ENCODE data around the gene COL20A1.

Gene COL20A1

DNA sequence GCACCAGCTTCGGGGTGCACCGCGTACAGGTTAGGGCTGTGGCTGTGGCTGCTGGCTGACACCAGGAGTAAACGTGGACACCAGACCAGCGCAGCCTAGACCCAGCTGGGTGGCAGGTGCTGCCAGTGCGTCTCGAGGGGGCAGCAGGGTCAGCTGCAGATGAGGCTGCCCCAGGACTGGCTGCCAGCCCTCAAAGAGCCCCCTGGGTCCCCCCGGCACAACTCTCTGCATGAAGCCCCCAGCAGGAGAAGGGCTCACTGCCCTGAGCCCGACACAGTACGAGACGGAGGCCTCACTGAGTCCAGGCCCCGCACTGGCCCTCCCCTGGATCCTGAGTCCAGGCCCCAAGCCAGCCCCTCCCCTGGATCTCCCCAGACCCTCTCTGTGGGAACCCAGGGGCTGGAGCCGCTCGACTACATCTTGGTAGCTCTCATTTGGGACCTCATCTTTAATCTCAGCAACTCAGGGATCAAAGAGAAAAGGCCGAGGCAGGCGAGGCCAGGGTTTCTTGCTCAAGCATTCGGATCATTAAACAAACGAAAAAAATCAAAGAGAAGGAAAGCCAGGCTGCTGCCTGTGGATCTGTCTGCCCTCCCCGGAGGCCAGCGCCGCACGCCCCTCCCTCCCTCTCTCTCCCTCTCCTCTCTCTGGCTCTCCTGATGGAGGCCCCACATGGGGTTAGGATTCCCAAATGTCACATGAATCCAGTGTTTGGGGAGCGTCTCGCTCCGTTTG lies 31.8 kb upstream of the COL20A1 start:
- DNase-seq (ENCODE audit: low read depth), result no peak

DNA sequence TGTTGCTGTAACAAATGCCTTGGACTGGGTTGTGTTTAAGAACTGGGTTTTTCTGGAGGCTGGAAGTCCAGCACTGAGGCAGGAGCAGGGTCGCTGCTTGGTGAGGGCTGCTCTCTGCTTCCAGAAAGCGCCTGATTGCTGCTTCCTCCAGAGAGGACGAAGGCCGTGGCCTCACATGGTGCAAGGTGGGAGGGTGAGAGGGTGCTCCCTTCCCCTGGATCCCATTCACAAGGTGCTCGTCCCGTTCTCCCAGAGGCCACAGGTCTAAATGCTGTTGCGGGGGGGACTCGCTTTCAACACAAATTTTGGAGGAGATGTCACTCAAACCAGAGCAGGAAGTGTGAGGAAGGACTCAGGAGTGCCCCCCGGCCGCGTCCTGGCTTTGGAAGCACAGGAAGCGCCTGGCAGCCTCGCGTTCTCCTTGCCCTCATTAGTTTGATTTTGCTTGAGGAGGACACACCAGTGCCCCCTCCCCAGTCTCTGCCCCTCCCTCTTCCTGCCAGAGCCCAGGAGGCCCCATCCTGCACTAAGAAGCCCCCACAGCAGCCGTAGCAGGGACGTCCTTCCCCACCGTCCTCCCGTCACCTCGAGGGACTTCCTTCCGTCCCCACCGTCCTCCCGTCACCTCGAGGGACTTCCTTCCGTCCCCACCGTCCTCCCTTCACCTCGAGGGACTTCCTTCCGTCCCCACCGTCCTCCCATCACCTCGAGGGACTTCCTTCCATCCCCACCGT lies 31.0 kb upstream of the COL20A1 start:
- DNase-seq (ENCODE audit: low read depth), result no peak

DNA sequence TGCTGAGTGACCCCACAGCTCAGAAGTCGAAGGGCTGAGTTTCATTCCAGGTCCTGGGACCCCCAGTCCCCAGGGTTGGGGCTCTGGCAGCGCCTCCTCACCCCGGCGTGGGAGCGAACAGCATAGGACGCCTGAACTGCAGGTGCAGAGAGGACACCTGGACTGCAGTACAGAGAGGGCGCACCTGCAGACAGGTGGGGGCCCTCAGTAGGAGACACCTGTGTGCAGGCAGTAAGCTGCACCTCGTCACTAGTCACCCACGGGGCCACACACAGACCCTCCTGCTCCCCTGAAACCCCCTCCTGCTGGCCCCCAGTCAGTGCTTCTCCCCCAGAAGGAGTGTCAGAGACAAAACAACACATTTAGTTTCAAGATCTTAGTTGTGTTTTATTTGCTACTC lies 30.1 kb upstream of the COL20A1 start:
- DNase-seq (ENCODE audit: low read depth), result no peak

DNA sequence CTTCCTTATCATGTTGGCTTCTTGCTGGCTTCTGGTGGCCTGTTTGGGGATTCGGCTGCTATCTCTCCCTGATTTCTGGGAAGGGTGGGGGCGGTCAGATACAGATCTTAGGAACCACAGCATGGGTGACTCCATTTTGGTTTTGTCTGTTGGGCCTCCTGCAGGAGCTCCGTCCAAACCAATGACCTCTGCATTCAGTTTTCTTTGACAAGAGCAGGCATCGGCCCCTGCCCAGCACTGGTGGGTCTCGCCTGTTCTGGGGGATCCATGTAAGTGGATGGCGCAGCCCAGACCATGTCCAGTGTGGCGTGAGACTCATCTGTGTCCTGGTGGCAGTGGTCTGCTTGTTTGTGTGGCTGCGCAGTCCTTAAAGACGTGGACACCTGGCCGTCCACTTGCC lies 29.0 kb upstream of the COL20A1 start:
- DNase-seq (ENCODE audit: low read depth), result no peak

DNA sequence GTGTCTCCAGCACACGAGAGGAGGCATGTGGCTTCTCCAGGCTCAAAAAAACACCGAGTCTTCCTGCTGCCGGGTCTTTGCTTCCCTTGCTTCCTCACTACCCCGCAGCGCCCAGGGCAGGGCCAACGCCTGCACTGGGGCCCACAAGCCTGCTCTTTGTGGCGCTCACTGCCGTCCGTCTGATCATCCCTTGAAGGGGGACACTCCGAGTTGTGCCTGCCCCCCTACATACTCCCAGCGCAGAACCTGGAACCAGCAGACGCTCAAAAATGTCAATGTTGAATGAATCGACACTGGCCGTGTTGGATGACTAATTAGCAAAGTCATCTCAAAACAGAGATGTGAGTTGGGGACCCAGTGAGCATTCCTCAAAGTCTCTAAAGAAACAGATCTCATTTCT lies 28.5 kb upstream of the COL20A1 start:
- DNase-seq (ENCODE audit: low read depth), result no peak

DNA sequence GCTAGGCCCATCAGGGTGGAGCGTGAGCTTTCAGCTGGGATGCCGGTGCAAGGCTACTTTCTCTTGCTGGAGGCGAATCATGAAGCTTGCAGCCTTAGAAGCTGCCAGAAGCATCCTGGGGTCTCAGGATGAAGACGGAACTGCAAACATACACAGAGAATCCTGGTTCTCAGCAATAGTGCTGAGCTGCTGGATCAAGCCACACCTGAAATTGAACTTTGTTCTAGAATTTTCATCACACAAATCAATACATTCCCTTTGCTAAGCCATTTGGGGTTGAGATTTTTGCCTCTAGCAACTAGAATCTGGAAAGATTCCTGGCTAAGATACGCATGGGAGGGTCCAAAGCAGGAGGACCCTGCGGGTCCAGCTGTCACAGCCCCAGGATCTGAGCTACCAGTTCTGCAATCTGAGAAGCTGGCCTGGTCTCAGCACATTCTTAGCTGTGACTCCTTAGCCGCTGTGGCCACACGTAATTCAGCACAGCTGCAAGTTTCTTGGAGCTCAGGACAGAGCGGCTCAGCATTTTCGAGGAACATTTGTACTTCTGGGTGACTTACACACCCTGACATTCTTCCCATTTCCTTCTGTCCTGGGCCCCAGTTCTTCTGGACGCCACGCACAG lies 27.0 kb upstream of the COL20A1 start:
- peak; percentile 30 for DNase-seq (ENCODE audit: low read depth)

DNA sequence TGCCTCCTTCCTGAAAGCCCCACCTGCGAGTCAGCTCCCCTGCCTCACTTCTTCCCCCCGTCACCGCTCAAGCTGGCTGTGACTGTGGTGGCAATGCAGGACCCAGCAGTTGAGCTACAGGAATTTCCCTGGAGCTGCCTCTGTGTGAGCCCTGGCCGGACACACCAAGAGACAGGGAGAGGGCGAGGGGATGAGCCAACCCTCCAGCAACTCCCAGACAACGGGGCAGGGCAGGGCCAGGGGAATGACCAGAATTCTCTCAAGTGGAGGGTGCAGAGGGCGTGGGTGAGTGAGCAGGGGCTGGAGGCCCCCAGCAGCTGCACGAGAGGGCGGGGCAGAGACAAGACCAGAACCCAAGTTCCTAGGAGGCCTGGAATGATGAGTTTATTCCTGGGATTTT lies 25.3 kb upstream of the COL20A1 start:
- DNase-seq (ENCODE audit: low read depth), result no peak

DNA sequence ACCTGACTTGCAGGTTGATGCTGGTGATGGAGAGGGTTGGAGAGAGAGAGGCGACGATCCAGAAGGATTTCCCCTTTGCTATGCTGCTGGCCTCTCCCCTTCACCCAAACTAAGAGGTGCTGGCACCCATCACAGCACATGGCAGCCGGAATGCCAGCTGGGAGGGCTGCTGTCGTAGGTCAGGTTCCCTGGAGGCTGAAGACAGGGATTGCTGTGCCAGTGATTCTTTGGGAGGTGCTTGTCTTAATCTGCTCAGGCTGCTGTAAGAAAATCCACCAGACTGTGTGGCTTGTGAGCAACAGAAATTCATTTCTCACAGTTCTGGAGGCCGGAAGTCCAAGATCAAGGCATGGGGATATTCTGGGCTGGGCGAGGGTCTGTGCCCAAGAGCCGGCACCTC lies 24.7 kb upstream of the COL20A1 start:
- DNase-seq (ENCODE audit: low read depth), result no peak

DNA sequence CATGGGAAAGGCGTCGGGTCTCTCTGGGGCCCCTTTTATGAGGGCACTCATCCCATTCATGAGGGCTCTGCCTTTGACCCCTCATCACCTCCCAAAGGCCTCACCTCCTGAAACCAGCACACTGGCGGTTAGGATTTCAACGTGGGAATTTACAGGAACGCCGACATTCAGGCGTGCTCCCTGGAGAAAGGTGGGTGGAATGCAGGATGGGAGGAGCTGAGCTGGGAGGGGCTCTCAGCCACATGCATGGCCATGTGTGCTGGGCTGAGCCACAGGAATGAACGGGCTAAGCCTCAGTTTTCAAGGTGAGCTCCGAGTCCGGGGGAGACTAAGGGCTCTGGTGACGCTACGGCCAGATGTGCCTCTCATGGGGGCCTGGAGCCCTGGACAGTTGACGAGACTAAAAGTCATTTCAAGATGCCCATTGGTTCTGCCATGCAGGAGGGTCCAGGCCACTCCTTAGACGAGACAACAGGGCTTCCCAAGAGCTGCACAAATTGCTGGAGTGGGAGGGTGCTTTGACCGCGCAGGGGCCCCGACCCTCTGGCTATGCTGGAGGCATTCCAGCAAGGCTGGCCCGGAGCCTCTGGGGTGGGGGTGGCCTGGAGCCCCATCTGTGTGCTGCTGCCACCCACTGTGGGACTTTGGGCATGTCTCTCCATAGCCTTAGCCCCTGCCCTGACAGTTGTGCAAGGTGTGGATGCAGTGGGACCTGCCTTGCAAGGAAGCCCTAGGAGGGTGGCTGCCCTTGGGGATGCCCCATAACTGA lies 24.1 kb upstream of the COL20A1 start:
- DNase-seq (ENCODE audit: low read depth), result no peak

DNA sequence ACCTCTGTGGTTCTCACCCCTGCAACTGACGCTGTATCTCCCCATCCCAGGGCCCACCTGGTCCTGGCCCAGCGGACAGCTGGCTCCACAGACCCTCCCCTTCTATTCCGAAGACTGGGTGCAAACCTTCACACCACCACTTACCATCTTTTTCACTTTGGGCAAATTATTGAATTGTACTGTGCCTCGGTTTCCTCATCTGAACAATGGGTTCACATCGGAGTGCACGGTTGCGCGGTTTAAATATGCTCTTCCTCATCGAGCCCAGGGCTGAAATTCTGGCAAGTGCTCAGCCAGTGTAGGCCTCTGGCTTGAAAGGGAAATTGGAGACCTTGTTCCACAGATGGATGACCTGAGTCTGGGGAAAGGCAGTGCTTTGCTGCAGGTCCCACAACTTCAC lies 23.3 kb upstream of the COL20A1 start:
- DNase-seq (ENCODE audit: low read depth), result no peak

DNA sequence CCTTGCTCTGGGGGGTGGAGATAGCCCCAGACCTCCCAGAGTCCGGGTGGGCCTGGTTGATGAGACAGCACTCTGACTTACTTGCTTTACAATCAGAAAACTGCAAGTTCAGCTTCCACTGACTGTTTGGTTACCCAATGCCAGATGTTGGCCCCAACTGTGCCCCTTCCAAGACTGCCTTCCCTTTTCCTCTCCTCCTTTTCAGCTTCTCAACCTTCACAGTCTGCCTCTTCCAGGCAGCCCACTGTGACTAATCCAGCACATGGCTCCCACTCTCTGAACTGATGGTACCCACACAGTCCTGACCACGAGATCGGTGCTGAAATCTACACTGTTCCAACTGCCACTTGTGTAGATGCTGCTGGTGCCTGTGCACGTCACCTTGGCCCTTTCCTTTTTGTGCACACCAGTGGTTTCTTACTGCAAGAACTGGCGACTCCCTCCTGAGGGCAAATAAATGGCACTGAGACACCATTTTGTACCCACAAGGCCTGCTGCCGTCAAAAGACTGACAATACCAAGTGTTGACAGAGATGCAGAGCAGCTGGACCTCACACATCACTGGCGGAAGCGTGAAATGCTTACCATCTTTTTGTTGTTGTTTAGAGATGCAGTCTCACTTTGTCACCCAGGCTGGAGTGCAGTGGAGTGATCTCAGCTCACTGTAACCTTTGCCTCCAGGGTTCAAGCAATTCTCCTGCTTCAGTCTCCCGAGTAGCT lies 22.2 kb upstream of the COL20A1 start:
- no peak for DNase-seq (ENCODE audit: low read depth)

DNA sequence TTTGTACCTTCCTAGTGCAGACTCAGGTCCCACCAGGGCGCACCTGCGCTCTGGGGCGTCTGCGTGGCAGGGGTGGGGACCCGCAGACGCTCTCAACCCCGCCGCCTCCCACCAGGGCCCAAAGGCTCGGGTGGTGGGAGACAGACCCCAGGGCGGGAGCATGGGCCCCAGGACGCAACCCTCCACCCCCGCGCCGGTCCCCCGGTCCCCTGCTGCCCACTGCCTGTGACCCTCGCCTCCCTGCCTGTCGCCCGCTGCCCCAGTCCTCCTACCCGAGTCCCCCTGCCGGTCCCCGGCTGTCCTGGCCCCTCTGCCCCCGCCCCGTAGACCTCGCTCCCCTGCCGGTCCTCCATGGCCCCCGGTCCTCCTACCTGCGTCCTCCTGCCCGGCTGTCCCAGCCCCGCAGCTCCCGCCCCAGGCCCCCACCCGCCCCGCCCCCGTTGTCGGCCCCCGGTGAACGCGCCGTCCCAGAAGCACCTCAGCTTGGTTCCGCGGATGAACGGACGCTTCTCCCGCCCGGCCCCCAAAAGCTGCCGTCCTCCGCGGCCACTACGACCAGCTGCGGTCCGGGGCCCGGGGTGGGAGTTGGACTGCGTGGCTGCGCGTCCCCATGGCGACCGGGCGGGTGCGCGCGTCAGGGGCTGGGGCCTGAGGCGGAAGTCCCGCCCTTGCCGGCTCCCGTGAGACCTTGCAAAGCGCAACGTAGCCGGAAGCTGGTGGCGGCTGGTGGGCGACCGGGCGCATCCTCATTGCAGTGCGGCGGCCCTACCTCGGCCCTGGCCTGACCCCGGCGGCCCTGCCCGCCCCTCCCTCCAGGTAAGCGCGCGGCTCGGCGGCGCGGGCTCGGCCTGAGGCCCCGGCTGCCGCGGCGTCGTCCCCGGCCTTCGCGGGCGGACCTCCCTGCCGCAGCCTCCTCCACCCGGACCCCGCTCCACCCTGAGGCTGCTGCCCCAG lies 20.6 kb upstream of the COL20A1 start, which contains the start of gene ARFGAP1:
Gene ARFGAP1, plus strand, starts transcription at position 709 of the 954 bp plus-strand sequence. CDS start 2,768 bp downstream, outside the sequence.
- peak; percentile 74 for DNase-seq (ENCODE audit: low read depth)

DNA sequence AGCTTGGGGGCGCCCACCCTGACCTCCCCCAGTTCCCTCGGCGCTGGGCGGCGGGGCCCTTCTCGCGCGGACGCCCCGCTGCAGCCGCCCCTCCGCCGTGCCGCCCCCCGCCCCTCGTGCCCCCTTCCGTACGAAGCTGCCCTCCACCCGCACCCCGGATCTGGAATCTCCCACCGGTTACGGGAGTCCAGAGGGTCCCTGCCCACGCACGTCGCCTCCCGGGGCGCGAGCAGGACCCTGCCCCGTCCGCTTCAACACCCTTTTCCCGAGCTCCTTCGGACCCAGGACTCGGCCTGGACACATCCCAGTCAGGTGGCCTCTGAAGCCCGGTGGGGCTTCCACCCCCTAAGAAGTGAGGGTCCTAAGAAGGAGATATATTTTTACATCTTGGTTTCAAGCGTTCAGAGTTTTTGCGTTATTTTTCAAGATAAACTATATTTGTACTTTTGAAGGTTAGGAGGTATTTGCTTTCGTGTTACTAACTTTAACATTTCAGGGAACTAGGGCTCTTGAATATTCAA lies 19.9 kb upstream of the COL20A1 start:
- DNase-seq (ENCODE audit: low read depth), result no peak

DNA sequence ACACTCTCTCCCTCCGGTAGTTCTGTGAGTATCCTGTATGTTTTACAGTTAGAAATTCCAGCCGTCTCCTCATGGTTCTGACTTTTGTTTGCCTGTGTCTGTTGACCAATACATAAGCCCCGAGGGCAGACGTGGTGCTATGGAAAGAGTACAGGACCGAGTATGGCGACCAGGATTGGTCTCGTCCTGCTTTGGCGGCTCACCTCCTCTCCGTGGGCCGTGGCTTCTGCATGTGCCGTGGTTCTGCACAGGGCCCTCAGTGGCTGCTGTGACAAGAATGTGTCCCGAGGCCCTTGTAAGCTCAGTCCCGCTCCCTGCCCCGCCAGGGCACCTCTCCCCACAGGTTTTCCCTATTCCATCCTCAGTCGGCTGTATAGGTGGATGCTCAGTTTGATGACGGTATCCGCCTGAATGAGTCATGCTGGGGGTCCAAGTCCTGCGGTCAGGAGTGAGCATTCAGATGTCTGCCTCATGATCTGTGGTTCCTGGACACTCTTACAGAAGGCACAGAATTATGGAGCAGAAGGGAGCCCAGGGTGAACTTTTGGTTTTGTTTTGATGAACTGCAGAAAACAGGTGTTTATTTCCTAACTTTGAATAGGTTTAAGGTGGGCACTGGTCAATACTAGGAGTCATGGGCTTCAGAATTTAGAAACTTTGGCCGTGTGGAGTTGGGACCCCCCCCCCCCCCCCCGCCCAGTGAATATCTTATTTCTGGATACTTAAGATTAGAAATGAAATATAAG lies 19.2 kb upstream of the COL20A1 start:
- peak; percentile 40 for DNase-seq (ENCODE audit: low read depth)

DNA sequence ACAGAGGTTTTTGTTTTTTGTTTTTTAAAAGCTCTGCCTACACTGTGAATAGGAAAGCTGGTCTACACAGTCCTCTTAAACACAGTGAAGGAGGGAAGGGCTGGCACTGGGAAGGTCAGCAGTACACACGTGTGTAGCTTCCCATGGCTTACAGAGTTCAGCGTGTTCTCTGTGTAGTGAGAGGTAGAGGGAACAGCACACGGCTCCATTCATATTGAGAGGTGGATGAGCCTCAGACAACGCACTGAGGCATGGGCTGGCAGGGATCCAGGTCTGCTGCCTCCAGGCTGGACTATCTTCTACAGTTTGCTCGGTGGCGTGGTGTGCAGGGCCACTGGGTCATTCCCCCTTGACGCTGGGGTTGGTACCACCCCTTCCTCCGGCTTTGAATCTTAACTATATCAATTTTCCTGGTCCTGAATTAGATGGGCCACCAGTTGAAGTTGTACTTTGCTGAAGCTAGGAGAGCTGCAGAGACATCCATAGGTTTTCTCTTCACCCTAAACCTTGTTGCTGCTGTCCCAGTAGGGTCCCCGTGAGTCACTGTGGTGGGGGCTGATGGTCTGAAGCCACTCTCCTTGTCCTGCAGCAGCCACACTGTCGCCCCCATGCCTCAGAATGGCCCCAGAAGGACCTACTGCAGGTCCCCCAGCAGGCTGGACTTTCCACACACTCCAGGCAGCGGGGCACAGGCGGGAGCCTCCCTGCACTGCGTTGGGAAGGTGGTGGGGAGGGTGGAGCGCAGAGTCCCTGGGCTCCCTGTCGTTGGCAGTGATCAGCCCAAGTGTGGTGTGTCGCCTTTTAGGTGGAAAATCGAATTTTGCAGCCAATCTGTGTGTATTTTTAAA lies 18.4 kb upstream of the COL20A1 start:
- no peak for DNase-seq (ENCODE audit: low read depth)

DNA sequence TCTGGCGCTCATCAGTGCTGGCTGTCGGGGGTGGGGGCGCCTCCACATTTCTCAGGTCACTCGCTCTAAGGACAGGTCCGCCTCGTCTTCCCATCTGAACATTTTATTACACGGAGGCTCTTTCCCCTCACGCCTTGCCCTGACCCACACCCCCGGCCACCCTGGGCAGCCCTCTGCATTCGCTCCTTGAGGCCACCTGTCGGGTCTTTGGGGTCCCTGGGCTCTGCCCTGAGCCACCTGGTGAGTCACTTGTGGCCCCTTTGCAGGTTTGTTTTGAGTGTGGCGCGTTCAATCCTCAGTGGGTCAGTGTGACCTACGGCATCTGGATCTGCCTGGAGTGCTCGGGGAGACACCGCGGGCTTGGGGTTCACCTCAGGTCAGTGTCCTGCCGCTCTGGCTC lies 17.2 kb upstream of the COL20A1 start:
- DNase-seq (ENCODE audit: low read depth), result no peak

DNA sequence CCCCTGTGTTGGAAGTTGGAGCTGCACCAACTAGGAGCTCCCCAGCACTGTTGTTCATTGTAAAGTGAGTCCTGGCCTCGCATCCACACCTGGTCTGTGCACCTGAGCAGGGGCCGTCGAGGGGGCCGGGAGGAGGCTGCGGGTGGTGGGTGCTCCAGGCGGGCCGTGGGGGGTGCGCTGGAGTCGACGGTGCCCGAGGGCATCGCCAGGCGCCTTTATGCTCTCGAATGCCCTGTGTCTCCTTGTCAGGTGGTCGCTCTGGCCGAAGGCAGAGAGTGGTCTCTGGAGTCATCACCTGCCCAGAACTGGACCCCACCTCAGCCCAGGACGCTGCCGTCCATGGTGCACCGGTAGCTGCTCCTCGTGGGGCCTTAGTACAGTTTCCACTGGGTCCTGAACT lies 16.0 kb upstream of the COL20A1 start:
- DNase-seq (ENCODE audit: low read depth), result no peak

DNA sequence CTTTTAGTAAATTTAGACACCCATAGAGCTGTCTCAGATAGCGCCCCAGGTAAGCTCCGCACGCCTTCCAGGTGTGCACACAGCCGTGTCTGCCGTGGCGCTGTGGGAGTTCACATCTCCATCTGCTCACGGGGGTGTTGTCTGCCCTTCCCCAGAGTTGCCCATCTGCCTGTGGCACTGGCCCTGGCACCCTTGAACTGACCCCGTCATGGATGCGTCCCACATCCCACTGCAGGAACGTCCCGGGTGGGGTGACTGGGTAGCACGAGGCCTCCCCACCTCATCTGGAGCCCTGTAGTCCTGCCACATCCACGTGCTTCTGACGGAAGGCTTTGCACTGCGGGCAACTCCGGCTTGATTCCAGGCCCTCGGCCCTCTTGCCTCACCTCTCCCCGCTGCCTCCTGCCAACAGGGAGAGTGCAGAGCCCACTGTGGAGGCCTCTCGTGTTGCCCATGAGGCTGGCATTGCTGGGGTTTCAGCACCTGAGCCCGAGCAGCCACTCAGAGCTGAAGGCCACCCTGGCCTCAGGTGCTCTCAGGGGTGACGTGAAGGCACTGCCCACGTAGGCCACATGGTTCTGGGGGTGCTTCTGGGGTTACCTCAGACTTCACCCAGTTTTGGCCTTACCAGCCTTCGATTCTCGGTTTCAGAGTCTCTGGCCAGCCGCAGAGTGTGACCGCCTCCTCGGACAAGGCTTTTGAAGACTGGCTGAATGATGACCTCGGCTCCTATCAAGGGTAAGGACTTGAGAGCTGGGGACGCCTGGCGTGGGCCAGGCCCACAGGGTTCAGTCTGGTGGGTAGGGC lies 15.3 kb upstream of the COL20A1 start:
- DNase-seq (ENCODE audit: low read depth), result no peak

Data from stromal cell of bone marrow (primary cell).